Neural progenitor cell (in vitro differentiated cells): ENCODE data around the gene WFIKKN1.

Source experiments
- CTCF ChIP-seq: fragments of 200-600 bp; sonication (generic); IDR thresholded peaks from 2 replicates; pipeline ENCODE4 v1.5.1; 2017; ENCODE audit warnings: antibody characterized with exemption, mild to moderate bottlenecking
- EZH2 ChIP-seq: fragments of 200-600 bp; sonication (generic); IDR thresholded peaks from 2 replicates; pipeline ENCODE4 v1.6.1; 2017; ENCODE audit warnings: antibody characterized with exemption, mild to moderate bottlenecking, moderate library complexity
- EZH2phosphoT487 ChIP-seq: fragments of 200-600 bp; sonication (generic); IDR thresholded peaks from 2 replicates; pipeline ENCODE4 v1.6.1; 2017; ENCODE audit warnings: antibody characterized with exemption

- TF ChIP-seq CTCF (no peak), EZH2 (no peak), EZH2phosphoT487 (no peak)
These were observed 52.7 kb downstream of the WFIKKN1 start for GRCh38 chr16:683396-684070.
